IPS DF 6.9 (cell line): ENCODE results near the gene CC2D1A.

ENCODE experiments used
- DNase-seq: peaks from one replicate; pipeline ENCODE4 v3.0.0-alpha.2; 2013; ENCODE audit warnings: low read depth, low spot score
- H3K27ac ChIP-seq: one replicate; pipeline ENCODE4 v1.5.1; 2013; ENCODE audit warnings: low read length, control low read depth
- H3K27me3 ChIP-seq: 2 replicates; pipeline ENCODE4 v1.6.1; 2013; ENCODE audit warnings: mild to moderate bottlenecking, low read length; ENCODE audit not compliant: control insufficient read depth, insufficient read depth
- H3K36me3 ChIP-seq: 2 replicates; pipeline ENCODE4 v1.6.1; 2013; ENCODE audit warnings: low read length; ENCODE audit not compliant: control insufficient read depth, insufficient read depth
- H3K4me1 ChIP-seq: 2 replicates; pipeline ENCODE4 v1.6.1; 2013; ENCODE audit warnings: low read length; ENCODE audit not compliant: control insufficient read depth, insufficient read depth
- H3K4me3 ChIP-seq: 2 replicates; pipeline ENCODE4 v1.5.1; 2013; ENCODE audit warnings: mild to moderate bottlenecking, low read length
- H3K9me3 ChIP-seq: 2 replicates; pipeline ENCODE4 v1.6.1; 2013; ENCODE audit warnings: low read length, inconsistent platforms; ENCODE audit not compliant: control insufficient read depth, insufficient read depth
- WGBS: extraction: QIAGEN DNeasy Blood & Tissue Kit; methylation state at CpG from one replicate; pipeline ENCODE4 v1.1.7; 2013; ENCODE audit warnings: mixed read lengths, missing lambda C conversion rate; ENCODE audit not compliant: insufficient read length, insufficient coverage; 5-methylcytosine and 5-hydroxymethylcytosine counted together

Gene CC2D1A

GRCh38 chr19:13923194-13923987, 17.4 kb downstream of the CC2D1A start:
- no CpG with 5 or more reads among the region's 28 CpGs for whole genome bisulfite sequencing

DNA sequence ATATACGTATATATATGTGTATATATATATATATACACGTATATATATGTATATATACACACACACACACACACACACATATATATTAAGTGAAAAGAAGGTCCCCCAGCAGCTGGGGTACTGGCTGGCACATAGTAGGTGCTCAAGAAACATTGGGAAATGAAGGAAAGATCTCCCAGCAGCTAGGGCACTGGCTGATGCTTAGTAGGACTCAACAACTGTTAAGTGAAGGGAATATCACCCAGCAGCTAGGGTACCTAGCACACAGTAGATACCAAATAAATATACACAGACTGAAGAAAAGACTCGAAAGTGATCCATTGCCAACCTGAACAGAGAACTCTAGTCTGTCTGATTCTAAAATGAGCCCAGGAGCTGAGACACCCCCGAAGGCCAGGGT, 20.0 kb downstream of the CC2D1A start:
- Histone ChIP-seq H3K4me3 (no peak overlapping the region), H3K27ac (no peak overlapping the region), H3K9me3 (no peaks in the 10 kb centered on the region), H3K27me3 (no peaks in the 10 kb centered on the region), H3K36me3 (peaks cover 22% of the 10 kb centered on the region), H3K4me1 (no peaks in the 10 kb centered on the region)
- DNase-seq = no peak
- no CpG with 5 or more reads among the region's 4 CpGs for WGBS

More at GRCh38 chr19:13923194-13923987, 17.4 kb downstream of the CC2D1A start:
- no peaks in the 10 kb centered on the region for H3K4me1 ChIP-seq
- no peak overlapping the region for H3K27ac ChIP-seq
- H3K9me3 ChIP-seq = no peaks in the 10 kb centered on the region; the same call in 1 of the 2 replicates
- H3K27me3 ChIP-seq = no peaks in the 10 kb centered on the region
- no peak overlapping the region for H3K4me3 ChIP-seq
- peaks cover 26% of the 10 kb centered on the region for H3K36me3 ChIP-seq
- DNase-seq = no peak

GRCh38 chr19:13926715-13927114, 20.7 kb downstream of the CC2D1A start:
- no peak for DNase-seq
- peaks cover 20% of the 10 kb centered on the region for H3K36me3 ChIP-seq
- H3K27me3 ChIP-seq = no peaks in the 10 kb centered on the region
- H3K4me1 ChIP-seq = no peaks in the 10 kb centered on the region
- H3K4me3 ChIP-seq = no peak overlapping the region
- no peaks in the 10 kb centered on the region for H3K9me3 ChIP-seq
- no peak overlapping the region for H3K27ac ChIP-seq
- no CpG with 5 or more reads among the region's 8 CpGs for WGBS

GRCh38 chr19:13929340-13929739, 23.3 kb downstream of the CC2D1A start:
- Histone ChIP-seq H3K4me3 (no peak overlapping the region), H3K9me3 (no peaks in the 10 kb centered on the region), H3K36me3 (peaks cover 15% of the 10 kb centered on the region), H3K27me3 (no peaks in the 10 kb centered on the region), H3K4me1 (no peaks in the 10 kb centered on the region; the same call in 1 of the 2 replicates), H3K27ac (no peak overlapping the region)
- WGBS = no CpG with 5 or more reads among the region's 12 CpGs
- no peak for DNase-seq

GRCh38 chr19:13929956-13930355, 24.0 kb downstream of the CC2D1A start:
- peaks cover 15% of the 10 kb centered on the region for H3K36me3 ChIP-seq
- no peaks in the 10 kb centered on the region; the same call in 1 of the 2 replicates for H3K4me1 ChIP-seq
- H3K9me3 ChIP-seq = no peaks in the 10 kb centered on the region
- no CpG with 5 or more reads among the region's 17 CpGs for WGBS
- H3K27me3 ChIP-seq = no peaks in the 10 kb centered on the region
- DNase-seq = no peak
- H3K27ac ChIP-seq = no peak overlapping the region
- no peak overlapping the region for H3K4me3 ChIP-seq

- Histone ChIP-seq H3K27me3 (no peaks in the 10 kb centered on the region), H3K4me3 (no peak overlapping the region), H3K36me3 (peaks cover 15% of the 10 kb centered on the region), H3K27ac (no peak overlapping the region), H3K9me3 (no peaks in the 10 kb centered on the region), H3K4me1 (no peaks in the 10 kb centered on the region; the same call in 1 of the 2 replicates)
- WGBS = no CpG with 5 or more reads among the region's 17 CpGs
- DNase-seq = no peak
Observed at GRCh38 chr19:13930402-13930801, 24.4 kb downstream of the CC2D1A start.

GRCh38 chr19:13931391-13932148, 25.6 kb downstream of the CC2D1A start:
- no peaks in the 10 kb centered on the region for H3K9me3 ChIP-seq
- peaks cover 15% of the 10 kb centered on the region for H3K36me3 ChIP-seq
- H3K4me1 ChIP-seq = peaks cover 5% of the 10 kb centered on the region; the same call in 1 of the 2 replicates
- no peak overlapping the region for H3K4me3 ChIP-seq
- no peak overlapping the region for H3K27ac ChIP-seq
- no peaks in the 10 kb centered on the region for H3K27me3 ChIP-seq
- DNase-seq = no peak
- no CpG with 5 or more reads among the region's 30 CpGs for WGBS

DNA sequence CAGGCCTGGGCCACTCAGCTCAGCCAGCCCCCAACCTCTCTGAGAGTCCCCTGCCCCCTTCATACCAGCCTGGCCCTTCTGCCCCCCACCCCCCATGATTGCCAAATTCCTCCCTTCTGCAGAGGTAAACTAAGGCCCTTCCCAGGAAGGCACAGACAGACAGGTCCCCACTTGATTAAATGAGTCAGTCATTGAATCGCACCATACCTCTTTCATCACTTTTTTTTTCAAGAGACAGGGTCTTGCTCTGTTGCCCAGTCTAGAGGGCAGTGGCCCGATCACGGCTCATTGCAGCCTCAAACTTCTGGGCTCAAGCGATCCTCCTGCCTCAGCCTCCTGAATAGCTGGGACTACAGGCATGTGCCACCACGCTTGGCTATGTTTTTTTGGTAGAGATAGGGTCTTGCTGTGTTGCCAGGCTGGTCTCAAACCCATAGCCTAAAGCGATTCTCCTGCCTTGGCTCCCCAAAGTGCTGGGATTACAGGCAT, 26.2 kb downstream of the CC2D1A start:
- Histone ChIP-seq H3K4me1 (peaks cover 5% of the 10 kb centered on the region; the same call in 1 of the 2 replicates), H3K9me3 (no peaks in the 10 kb centered on the region), H3K36me3 (peaks cover 11% of the 10 kb centered on the region; the same call in 1 of the 2 replicates), H3K4me3 (no peak overlapping the region), H3K27ac (no peak overlapping the region), H3K27me3 (no peaks in the 10 kb centered on the region)
- DNase-seq = no peak
- WGBS = no CpG with 5 or more reads among the region's 6 CpGs

- DNase-seq = no peak
- Histone ChIP-seq H3K36me3 (peaks cover 7% of the 10 kb centered on the region; the same call in 1 of the 2 replicates), H3K4me1 (peaks cover 10% of the 10 kb centered on the region; the same call in 1 of the 2 replicates), H3K9me3 (no peaks in the 10 kb centered on the region), H3K27me3 (no peaks in the 10 kb centered on the region), H3K4me3 (no peak overlapping the region), H3K27ac (no peak overlapping the region)
- WGBS = no CpG with 5 or more reads among the region's 42 CpGs
Observed at GRCh38 chr19:13932911-13933393, 27.0 kb downstream of the CC2D1A start.

DNA sequence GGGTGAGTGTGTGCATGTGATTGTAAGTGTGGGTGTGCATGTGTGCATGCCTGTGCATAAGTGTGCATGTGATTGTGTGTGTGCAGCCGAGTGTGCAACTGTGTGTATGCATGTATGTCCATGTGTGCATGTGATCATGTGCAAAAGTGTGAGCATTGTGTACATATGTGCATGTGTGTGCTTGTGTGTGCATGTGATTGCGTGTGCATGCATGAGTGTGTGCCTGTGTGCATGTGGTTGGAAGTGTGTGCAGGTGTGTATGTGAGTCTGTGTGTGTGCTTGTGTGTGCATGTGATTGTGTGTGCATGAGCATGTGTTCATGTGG, 28.7 kb downstream of the CC2D1A start:
- Histone ChIP-seq H3K9me3 (no peaks in the 10 kb centered on the region), H3K36me3 (peaks cover 3% of the 10 kb centered on the region; the same call in 1 of the 2 replicates), H3K27me3 (no peaks in the 10 kb centered on the region), H3K4me1 (peaks cover 12% of the 10 kb centered on the region), H3K4me3 (no peak overlapping the region), H3K27ac (no peak overlapping the region)
- no peak for DNase-seq
- no CpG with 5 or more reads among the region's 2 CpGs for WGBS
